HG02678 (cell line): ENCODE measurements around the gene XAGE1A.
"Not testable (repeated sequence)": the region's sequence is repeated elsewhere in the genome, so short reads cannot be mapped to it uniquely, and the experiment has no call there.

Source experiments
- ATAC-seq: cut with Tn5 transposase; IDR thresholded peaks from one replicate; pipeline ENCODE4 v1.9.1; 2021; ENCODE audit warnings: mild to moderate bottlenecking, moderate library complexity; ENCODE audit not compliant: unreplicated experiment

The XAGE1A gene, protein sequence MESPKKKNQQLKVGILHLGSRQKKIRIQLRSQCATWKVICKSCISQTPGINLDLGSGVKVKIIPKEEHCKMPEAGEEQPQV

DNA sequence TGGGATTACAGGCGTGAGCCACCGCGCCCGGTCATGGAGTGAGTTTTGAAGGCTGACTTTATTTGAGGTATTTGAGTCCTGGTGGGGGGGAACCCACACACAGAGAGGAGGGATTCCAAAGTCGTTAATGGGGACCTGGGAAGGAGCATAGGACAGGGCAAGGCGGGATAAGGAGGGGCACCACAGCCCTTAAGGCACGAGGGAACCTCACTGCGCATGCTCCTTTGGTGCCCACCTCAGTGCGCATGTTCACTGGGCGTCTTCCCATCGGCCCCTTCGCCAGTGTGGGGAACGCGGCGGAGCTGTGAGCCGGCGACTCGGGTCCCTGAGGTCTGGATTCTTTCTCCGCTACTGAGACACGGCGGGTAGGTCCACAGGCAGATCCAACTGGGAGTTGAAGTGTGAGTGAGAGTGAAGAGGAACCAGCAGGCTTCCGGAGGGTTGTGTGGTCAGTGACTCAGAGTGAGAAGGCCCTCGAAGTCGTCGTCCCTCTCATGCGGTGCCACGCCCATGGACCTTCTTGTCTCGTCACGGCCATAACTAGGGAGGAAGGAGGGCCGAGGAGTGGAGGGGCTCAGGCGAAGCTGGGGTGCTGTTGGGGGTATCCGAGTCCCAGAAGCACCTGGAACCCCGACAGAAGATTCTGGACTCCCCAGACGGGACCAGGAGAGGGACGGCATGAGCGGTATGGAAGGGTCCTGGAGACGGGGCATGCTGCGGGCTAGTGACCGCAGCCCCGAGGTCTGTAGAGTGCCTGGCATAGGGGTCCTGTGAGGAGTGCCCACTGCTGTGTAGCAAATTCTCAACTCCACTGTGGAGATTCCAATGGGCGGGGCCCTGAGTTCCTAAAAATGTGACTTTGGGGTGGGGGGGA, at the start of gene XAGE1A:
XAGE1A (plus strand) TSS at position 264 of the 874 bp plus-strand sequence. CDS start 1,554 bp downstream, outside the sequence.
- not testable (repeated sequence) for ATAC-seq

DNA sequence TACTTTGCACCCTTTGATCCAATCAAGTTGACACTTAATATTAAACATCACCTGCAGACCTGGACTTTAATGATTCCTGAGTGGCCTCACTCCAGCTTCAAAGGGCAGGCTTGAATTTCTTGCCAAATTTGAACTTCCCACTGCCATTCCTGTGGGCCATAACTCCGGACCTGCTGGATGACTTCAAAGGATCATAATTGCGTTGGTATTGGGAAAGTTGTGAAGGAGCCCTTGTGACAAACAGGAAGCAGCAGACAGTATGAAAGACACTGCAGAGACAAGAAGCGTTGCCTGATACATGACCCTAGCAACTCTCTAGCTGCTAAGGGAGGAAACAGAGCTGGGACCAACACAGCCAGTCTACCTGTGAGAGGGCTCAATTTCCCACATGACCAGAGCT, 43.6 kb upstream of the XAGE1A start:
- ATAC-seq: not testable (repeated sequence)

DNA sequence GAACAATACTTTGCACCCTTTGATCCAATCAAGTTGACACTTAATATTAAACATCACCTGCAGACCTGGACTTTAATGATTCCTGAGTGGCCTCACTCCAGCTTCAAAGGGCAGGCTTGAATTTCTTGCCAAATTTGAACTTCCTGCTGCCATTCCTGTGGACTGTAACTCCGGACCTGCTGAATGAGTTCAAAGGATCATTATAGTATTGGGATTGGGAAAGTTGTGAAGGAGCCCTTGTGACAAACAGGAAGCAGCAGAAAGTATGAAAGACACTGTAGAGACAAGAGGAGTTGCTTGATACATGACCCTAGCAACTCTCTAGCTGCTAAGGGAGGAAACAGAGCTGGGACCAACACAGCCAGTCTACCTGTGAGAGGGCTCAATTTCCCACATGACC, 24.3 kb upstream of the XAGE1A start:
- ATAC-seq: not testable (repeated sequence)

DNA sequence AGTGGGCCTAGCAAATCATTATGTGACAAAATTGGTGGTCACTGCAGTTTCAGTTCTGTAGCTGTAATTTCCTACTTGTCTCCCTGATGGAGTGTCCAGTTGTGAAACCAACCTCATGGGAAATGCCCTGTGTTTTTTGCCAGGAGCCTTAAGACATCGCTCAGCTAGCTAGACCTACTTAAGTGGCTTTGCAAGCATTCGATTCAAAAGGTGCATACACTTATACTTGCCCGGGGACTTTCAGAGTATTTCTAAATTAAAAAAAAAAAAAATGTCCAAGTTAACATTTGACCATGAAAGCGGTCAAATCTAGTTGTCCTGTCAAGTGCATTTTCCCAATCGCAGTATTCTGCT, 788 bp downstream of the XAGE1A start:
- ATAC-seq: not testable (repeated sequence)

DNA sequence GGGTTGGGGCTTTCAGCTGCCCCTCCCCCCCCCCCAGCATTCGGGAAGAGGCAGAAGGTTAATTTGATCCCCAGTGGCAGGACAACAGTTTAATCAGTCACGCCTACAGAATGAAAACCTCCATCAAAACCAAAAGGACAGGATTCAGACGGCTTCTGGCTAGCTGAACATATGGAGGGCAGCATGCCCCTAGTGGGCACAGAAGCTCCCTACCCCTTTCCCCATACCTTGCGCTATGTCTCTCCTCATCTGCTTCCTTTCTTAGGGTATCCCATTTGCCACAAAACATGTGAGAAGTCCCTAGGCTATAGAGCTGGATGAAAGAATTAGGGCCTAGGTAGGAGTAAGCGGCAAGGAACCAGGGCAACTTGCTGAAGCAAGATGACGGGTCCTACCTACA, 5.8 kb downstream of the XAGE1A start:
- ATAC-seq: not testable (repeated sequence)

DNA sequence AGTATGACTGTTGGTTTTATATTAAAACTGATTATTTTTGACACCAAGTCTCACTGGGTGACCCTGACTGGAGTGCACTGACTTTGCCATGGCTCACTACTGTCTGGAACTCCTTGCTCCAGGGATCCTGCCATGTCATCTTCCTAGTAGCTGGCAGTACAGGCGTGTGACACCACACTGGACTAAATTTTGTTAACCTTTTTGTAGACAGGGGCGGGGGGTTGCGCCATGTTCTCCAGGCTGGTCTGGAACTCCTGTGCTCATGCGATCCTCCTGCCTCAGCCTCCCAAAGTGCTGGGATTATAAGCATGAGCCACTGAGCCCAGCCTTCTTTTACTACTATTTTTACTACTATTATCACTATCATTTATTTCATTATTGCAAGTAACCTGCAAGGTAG, 8.9 kb downstream of the XAGE1A start:
- ATAC-seq: no peak

DNA sequence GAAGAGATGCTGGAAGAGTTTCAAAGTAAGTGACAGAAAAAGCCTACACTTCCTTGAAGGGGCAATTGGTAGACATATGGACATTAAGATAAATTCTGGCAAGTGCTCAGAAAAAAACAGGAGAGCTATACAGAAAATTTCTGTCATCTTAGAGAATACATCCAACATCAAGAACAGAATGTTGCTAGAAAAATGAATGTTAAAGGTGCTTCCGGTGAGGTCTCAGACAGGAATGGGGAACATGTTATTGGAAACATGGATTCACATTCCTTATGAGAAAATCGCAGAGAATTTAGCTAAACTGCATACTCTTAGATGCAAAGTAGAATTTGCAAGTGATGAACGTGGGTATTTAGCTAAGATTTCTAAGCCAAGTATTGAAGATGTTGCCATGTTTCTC, 11.7 kb downstream of the XAGE1A start:
- ATAC-seq: no peak

DNA sequence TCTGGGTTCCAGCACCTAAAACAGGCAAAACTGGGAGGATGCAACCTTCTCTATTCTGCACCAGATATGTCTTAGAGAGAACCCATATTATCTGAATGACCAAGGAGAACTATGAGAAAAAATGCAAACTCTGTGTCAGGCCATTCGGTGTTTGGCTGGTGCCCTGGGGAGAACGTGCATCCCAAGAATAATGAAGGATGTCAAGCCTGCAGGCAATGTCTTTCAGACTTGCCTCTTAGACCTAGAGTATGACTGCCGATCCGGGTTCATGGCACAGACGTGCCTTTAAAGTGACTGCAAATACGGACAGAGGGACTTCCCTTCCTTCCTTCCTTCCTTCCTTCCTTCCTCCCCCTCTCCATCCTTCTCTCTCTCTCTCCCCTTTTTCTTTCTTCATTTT, 14.3 kb downstream of the XAGE1A start:
- ATAC-seq: no peak

DNA sequence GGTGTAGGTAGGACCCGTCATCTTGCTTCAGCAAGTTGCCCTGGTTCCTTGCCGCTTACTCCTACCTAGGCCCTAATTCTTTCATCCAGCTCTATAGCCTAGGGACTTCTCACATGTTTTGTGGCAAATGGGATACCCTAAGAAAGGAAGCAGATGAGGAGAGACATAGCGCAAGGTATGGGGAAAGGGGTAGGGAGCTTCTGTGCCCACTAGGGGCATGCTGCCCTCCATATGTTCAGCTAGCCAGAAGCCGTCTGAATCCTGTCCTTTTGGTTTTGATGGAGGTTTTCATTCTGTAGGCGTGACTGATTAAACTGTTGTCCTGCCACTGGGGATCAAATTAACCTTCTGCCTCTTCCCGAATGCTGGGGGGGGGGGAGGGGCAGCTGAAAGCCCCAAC, 15.5 kb downstream of the XAGE1A start:
- not testable (repeated sequence) for ATAC-seq

DNA sequence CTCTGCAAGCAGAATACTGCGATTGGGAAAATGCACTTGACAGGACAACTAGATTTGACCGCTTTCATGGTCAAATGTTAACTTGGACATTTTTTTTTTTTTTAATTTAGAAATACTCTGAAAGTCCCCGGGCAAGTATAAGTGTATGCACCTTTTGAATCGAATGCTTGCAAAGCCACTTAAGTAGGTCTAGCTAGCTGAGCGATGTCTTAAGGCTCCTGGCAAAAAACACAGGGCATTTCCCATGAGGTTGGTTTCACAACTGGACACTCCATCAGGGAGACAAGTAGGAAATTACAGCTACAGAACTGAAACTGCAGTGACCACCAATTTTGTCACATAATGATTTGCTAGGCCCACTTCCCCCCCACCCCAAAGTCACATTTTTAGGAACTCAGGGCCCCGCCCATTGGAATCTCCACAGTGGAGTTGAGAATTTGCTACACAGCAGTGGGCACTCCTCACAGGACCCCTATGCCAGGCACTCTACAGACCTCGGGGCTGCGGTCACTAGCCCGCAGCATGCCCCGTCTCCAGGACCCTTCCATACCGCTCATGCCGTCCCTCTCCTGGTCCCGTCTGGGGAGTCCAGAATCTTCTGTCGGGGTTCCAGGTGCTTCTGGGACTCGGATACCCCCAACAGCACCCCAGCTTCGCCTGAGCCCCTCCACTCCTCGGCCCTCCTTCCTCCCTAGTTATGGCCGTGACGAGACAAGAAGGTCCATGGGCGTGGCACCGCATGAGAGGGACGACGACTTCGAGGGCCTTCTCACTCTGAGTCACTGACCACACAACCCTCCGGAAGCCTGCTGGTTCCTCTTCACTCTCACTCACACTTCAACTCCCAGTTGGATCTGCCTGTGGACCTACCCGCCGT, 20.7 kb downstream of the XAGE1A start:
- ATAC-seq: not testable (repeated sequence)

DNA sequence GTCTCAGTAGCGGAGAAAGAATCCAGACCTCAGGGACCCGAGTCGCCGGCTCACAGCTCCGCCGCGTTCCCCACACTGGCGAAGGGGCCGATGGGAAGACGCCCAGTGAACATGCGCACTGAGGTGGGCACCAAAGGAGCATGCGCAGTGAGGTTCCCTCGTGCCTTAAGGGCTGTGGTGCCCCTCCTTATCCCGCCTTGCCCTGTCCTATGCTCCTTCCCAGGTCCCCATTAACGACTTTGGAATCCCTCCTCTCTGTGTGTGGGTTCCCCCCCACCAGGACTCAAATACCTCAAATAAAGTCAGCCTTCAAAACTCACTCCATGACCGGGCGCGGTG, 21.3 kb downstream of the XAGE1A start, which contains the start of gene XAGE1B:
XAGE1B (minus strand) TSS at position 77 of the 339 bp plus-strand sequence. CDS start 1,536 bp downstream, outside the sequence.
- ATAC-seq: not testable (repeated sequence)

DNA sequence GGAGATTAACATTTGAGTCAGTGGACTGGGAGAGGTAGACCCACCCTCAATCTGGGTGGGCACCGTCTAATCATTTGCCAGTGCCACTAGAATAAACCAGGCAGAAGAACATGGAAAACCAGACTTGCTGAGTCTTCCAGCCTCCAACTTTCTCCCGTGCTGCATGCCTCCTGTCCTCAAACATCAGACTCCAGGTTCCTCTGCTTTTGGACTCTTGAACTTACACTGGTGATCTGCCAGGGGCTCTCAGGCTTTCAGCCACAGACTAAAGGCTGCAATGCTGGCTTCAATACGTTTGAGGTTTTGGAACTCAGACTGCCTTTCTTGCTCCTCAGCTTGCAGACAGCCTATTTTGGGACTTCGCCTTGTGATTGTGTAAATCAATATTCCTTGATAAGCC, 45.4 kb downstream of the XAGE1A start:
- not testable (repeated sequence) for ATAC-seq

DNA sequence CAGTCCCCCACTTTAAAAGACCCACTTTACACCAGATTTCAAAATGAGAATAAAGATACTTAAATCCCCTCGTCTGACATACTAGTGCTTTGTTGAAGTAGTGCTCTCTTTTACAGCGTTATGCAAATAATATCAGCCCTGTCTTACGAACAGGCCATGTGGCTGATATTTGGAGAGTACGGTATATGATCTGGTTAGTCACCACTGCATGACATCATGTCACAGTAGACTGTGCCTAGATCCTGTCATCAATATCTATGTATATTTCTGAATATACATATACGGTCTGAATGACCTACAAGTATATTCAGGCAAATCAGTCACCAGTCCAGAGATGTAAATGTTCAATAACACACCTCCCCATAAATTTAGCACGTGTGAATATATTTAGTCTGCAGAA, 46.7 kb downstream of the XAGE1A start:
- no peak for ATAC-seq

DNA sequence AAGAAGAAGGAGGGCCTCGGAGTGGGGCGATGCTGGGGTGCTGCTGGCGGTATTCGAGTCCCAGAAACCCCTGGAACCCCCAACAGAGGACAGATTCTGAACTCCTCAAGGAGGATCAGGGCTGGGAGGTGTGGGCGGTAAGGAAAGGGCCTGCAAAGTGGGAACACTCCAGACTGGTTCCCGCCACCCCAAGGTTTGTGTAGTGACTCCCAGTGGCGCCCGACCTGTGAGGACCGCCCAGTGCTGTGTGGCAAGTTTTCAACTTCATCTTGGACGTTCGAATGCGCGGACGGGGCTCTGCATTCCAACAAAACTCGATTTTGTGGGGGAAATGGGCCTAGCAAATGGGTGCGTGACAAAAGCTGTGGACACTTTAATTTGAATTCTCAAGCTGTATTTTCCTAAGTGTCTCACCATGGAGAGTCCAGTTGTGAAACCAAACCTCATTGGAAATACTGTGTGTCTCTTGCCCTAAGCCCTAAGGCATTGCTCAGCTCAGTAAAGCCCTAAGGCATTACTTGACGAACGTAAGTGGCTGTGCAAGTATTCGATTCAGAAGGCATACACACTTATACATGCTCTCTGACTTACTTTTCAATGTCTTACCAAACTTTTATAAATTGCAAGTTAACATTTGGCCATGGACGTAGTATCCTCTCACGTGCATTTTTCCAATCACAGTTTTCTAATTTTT, 48.7 kb downstream of the XAGE1A start:
- ATAC-seq: no peak

DNA sequence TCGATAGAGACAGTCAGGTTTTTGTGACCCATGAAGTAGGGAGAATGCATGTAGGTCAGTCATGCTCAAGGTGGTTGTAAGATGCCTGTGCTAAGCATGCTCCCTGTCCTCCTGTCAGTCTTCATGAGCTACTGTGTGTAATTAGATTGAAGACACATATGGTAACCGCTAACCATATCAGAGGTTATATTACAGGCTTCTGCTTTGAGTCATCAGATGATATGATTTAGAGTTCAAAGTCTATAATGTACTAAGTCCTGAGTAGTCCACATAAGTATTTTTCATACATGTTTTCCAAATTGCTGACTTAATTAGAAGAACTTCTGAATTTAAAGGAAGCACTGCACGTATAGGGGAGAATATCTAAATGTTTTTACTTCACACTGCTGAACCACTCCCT, 53.2 kb downstream of the XAGE1A start:
- not testable (repeated sequence) for ATAC-seq
